RWPE2 (cell line): ENCODE measurements around the gene SPINDOC.

Experiments
- ATAC-seq: fragments of 200-7000 bp; cut with Tn5 transposase; 3 replicates; pipeline ENCODE4 v1.9.1; 2021; ENCODE audit warnings: low read depth
- DNase-seq: peaks from one replicate; pipeline ENCODE4 v3.0.0-alpha.2; 2020; ENCODE audit warnings: low spot score
- H3K27ac ChIP-seq: fragments of 450-650 bp; 2 replicates; pipeline ENCODE4 v1.5.1; 2017; ENCODE audit warnings: mild to moderate bottlenecking; ENCODE audit not compliant: poor library complexity, severe bottlenecking
- H3K27me3 ChIP-seq: fragments of 250-450 bp; sonication (Bioruptor Pico); 2 replicates; pipeline ENCODE4 v1.5.1; 2021; ENCODE audit warnings: mild to moderate bottlenecking, moderate library complexity; ENCODE audit not compliant: insufficient read depth, poor library complexity, severe bottlenecking
- H3K36me3 ChIP-seq: fragments of 250-450 bp; sonication (Bioruptor Pico); 2 replicates; pipeline ENCODE4 v1.5.1; 2020; ENCODE audit warnings: low read depth, mild to moderate bottlenecking, moderate library complexity
- H3K4me1 ChIP-seq: fragments of 250-450 bp; sonication (Bioruptor Pico); 2 replicates; pipeline ENCODE4 v1.5.1; 2021; ENCODE audit warnings: mild to moderate bottlenecking, moderate library complexity; ENCODE audit not compliant: insufficient read depth, poor library complexity, severe bottlenecking
- H3K4me3 ChIP-seq: fragments of 250-450 bp; sonication (Bioruptor Pico); 2 replicates; pipeline ENCODE4 v1.5.1; 2021; ENCODE audit warnings: mild to moderate bottlenecking, moderate library complexity; ENCODE audit not compliant: severe bottlenecking
- H3K9me3 ChIP-seq: fragments of 250-450 bp; sonication (Bioruptor Pico); 2 replicates; pipeline ENCODE4 v1.5.1; 2021; ENCODE audit warnings: mild to moderate bottlenecking, moderate library complexity; ENCODE audit not compliant: severe bottlenecking
- CTCF ChIP-seq: fragments of 450-650 bp; IDR thresholded peaks from one replicate; pipeline ENCODE4 v1.5.1; 2017; ENCODE audit warnings: mild to moderate bottlenecking, moderate library complexity; ENCODE audit not compliant: poor library complexity, severe bottlenecking

Gene SPINDOC

GRCh38 chr11:63813563-63814382, 517 bp downstream of the SPINDOC start:
- Histone ChIP-seq H3K4me1 (peaks cover 5% of the 10 kb centered on the region), H3K4me3 (peak overlapping the region; percentile 96), H3K27ac (peak overlapping the region; percentile 48), H3K9me3 (no peaks in the 10 kb centered on the region), H3K27me3 (no peaks in the 10 kb centered on the region), H3K36me3 (peaks cover 39% of the 10 kb centered on the region)
- no peak for DNase-seq
- TF ChIP-seq CTCF = no peak
- peak; percentile 60 for ATAC-seq

GRCh38 chr11:63814383-63814736, 1.1 kb downstream of the SPINDOC start:
- Histone ChIP-seq H3K9me3 (no peaks in the 10 kb centered on the region), H3K4me1 (peaks cover 5% of the 10 kb centered on the region), H3K36me3 (peaks cover 43% of the 10 kb centered on the region), H3K27ac (peak overlapping the region; percentile 48), H3K4me3 (peak overlapping the region; percentile 96), H3K27me3 (no peaks in the 10 kb centered on the region)
- TF ChIP-seq CTCF = no peak
- peak; percentile 13; the same call in 2 of the 3 replicates for ATAC-seq
- no peak for DNase-seq

GRCh38 chr11:63816166-63816565, 2.9 kb downstream of the SPINDOC start:
- no peaks in the 10 kb centered on the region for H3K27me3 ChIP-seq
- ATAC-seq (no peak), DNase-seq (no peak)
- H3K27ac ChIP-seq = no peak overlapping the region
- H3K9me3 ChIP-seq = no peaks in the 10 kb centered on the region
- no peak overlapping the region for H3K4me3 ChIP-seq
- TF ChIP-seq CTCF = no peak
- peaks cover 58% of the 10 kb centered on the region for H3K36me3 ChIP-seq
- peaks cover 5% of the 10 kb centered on the region for H3K4me1 ChIP-seq

GRCh38 chr11:63816732-63817131, 3.5 kb downstream of the SPINDOC start:
- H3K36me3 ChIP-seq = peaks cover 61% of the 10 kb centered on the region
- no peak for DNase-seq
- no peaks in the 10 kb centered on the region for H3K27me3 ChIP-seq
- no peaks in the 10 kb centered on the region for H3K9me3 ChIP-seq
- no peak for ATAC-seq
- H3K27ac ChIP-seq = no peak overlapping the region
- TF ChIP-seq CTCF = no peak
- no peak overlapping the region for H3K4me3 ChIP-seq
- H3K4me1 ChIP-seq = peaks cover 5% of the 10 kb centered on the region
